Keratinocyte (primary cell): Measurements from ENCODE around the gene SKAP1.

Experiments
- CTCF ChIP-seq, 3 experiments: IDR thresholded peaks in 1 of 3; conservative IDR thresholded peaks in 1 of 3; optimal IDR thresholded peaks in 1 of 3; 2 replicates in 2 of 3; 3 replicates in 1 of 3; pipeline versions ENCODE3 to v1.5.1; 2011; ENCODE audit warnings: low read length in 3 of 3, mild to moderate bottlenecking in 3 of 3, moderate library complexity in 2 of 3, control low read depth in 1 of 3, inconsistent platforms in 1 of 3; ENCODE audit not compliant: insufficient read depth in 2 of 3; ENCODE audit errors: extremely low read depth in 1 of 3
- EZH2 ChIP-seq: IDR thresholded peaks from one replicate; pipeline ENCODE4 v1.6.1; 2012; ENCODE audit warnings: inconsistent platforms, mild to moderate bottlenecking, low read length, moderate library complexity

GRCh38 chr17:48330887-48331286 lies 99.1 kb downstream of the SKAP1 start:
- TF ChIP-seq CTCF (optimal IDR thresholded peaks at IDR 0.05 in 1 of 3, IDR thresholded peaks at IDR 0.05 in 1 of 3, conservative IDR thresholded peaks at IDR 0.05 in 1 of 3; ENCODE audit: extremely low read depth in 1 of 3, insufficient read depth in 2 of 3, low read length in 3 of 3) (no peak), EZH2 (peak; percentile 40)
